Panc1 (cell line): ENCODE measurements around the gene ACVR1B. TPM values are rescaled to one million over a fixed set of nuclear protein-coding genes. Genes with fewer than 3 reads are reported as not detected.

Experiments used
- ATAC-seq: fragments of 200-7000 bp; cut with Tn5 transposase; 2 replicates; pipeline ENCODE4 v1.9.1; 2020; ENCODE audit warnings: mild to moderate bottlenecking, moderate library complexity
- BruUV-seq: library from RNA; stranded (reverse); fragments of 400-500 nt; replicated peaks from 2 replicates; lab custom pipeline; 2021; lab: Mats Ljungman, UMichigan
- CTCF ChIA-PET: fragments of 300-600 bp; sonication (Branson Sonifier 250); formaldehyde crosslinking; loops from one replicate; lab custom pipeline; 2022; ENCODE audit warnings: antibody characterized with exemption; lab: Charles Lee
- POLR2A ChIA-PET: fragments of 300-600 bp; sonication (Branson Sonifier 250); formaldehyde crosslinking; loops from one replicate; lab custom pipeline; 2022; ENCODE audit warnings: antibody characterized with exemption; lab: Charles Lee
- DNase-seq: peaks from one replicate; pipeline ENCODE4 v3.0.0-alpha.2; 2010; ENCODE audit warnings: low read depth, low spot score
- H3K27ac ChIP-seq: 2 replicates; pipeline ENCODE4 v1.5.1; 2011; ENCODE audit warnings: mild to moderate bottlenecking, low read length, inconsistent platforms
- H3K27me3 ChIP-seq: fragments of 200-500 bp; sonication (Bioruptor generic); 2 replicates; pipeline ENCODE4 v1.6.0; 2014; ENCODE audit warnings: low read length, inconsistent platforms; ENCODE audit not compliant: control insufficient read depth, insufficient read depth
- H3K36me3 ChIP-seq: fragments of 200-500 bp; sonication (Bioruptor generic); 2 replicates; pipeline ENCODE4 v1.5.1; 2014; ENCODE audit warnings: inconsistent platforms, mild to moderate bottlenecking, low read length, moderate library complexity; ENCODE audit not compliant: control insufficient read depth, insufficient read depth
- H3K4me1 ChIP-seq: 2 replicates; pipeline ENCODE4 v1.5.1; 2011; ENCODE audit warnings: inconsistent platforms, mild to moderate bottlenecking, low read length, moderate library complexity; ENCODE audit not compliant: control insufficient read depth, insufficient read depth
- H3K4me3 ChIP-seq, 2 experiments: 2 replicates each; pipeline ENCODE4 v1.5.1; 2011 to 2012; ENCODE audit warnings: low read depth in 2 of 2, low read length in 2 of 2, mild to moderate bottlenecking in 2 of 2, inconsistent platforms in 1 of 2, moderate library complexity in 1 of 2
- H3K9me3 ChIP-seq: fragments of 200-500 bp; sonication (Bioruptor generic); 2 replicates; pipeline ENCODE4 v1.5.1; 2014; ENCODE audit warnings: low read depth, mild to moderate bottlenecking, inconsistent platforms, low read length, moderate library complexity; ENCODE audit not compliant: control insufficient read depth, insufficient read depth
- POLR2AphosphoS5 ChIP-seq: IDR thresholded peaks from 2 replicates; pipeline ENCODE4 v1.6.1; 2012; ENCODE audit warnings: mild to moderate bottlenecking, low read depth, low read length, moderate library complexity
- SIN3A ChIP-seq: IDR thresholded peaks from 2 replicates; pipeline ENCODE4 v1.6.1; 2012; ENCODE audit warnings: low read depth, mild to moderate bottlenecking, low read length, moderate library complexity, borderline replicate concordance; ENCODE audit not compliant: insufficient read depth
- TCF7L2 ChIP-seq: IDR thresholded peaks from 2 replicates; pipeline ENCODE4 v1.6.1; 2011; ENCODE audit warnings: mild to moderate bottlenecking, low read depth, low read length, inconsistent platforms
- in situ Hi-C: cut with HindIII; loops from 2 replicates; pipeline ENCODE4 v1.10.0; 2016; ENCODE audit warnings: low sequenced_read_pairs, low pct_unique_long_range_greater_than_20kb
- intact Hi-C: fragments of 100-400 bp; cut with micrococcal nuclease; formaldehyde crosslinking; loops from one replicate; pipeline ENCODE4 v1.10.0; 2022; ENCODE audit not compliant: unreplicated experiment
- total RNA-seq: library from RNA; stranded (reverse); gene quantifications from one replicate; pipeline ENCODE4 v1.2.1, GENCODE V29; 2021; ENCODE audit not compliant: unreplicated experiment
- TF ChIP-seq, protein P1 (sequence below): fragments of 450-650 bp; IDR thresholded peaks from 2 replicates; pipeline ENCODE4 v1.5.1; 2017; ENCODE audit warnings: mild to moderate bottlenecking
- TF ChIP-seq, protein P2 (sequence below), 2 experiments: IDR thresholded peaks; 2 replicates each; pipeline ENCODE4 v1.6.1; 2011 to 2012; ENCODE audit warnings: low read depth in 2 of 2, control low read depth in 1 of 2, low read length in 1 of 2, mild to moderate bottlenecking in 1 of 2, moderate library complexity in 1 of 2; ENCODE audit not compliant: insufficient read depth in 1 of 2

The ACVR1B gene
- total RNA-seq, 1 experiment from 2014 or later, result 23.0 TPM

DNA sequence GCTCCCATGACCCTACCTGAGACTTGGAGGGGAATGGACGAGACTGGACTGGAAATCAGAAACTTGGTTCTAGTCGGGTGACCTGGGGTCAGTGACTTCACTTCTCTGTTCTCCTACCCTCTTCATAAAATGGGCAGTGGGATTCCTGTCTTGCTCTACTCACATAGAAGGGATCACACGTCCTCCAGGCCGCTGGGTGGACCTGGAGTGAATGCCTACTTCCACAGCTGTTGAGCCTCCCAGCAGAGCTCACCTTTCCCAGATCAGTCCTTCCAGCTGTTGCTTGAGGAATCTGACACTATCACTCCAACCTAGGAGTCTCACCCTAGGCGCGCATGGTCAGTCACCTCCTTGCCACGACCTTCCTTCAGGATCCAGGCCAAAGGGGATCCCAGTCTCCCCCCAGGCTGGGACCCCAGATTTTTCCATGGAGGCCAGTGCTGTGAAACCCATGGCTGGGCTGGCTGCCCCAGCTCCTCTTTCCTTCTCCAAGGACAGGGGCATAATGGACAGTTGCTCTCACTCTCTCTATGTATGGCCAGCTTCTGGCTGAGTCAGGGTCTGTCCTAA is 43.6 kb upstream of the ACVR1B start:
- ChIA-PET POLR2A (no interaction called here), CTCF (interaction anchor here (1.1 kb wide), 1 partner anchor 19 kb away, joined by 7 read pairs; no protein-coding TSS in a partner anchor)
- no peak overlapping the region for H3K27ac ChIP-seq
- no peaks in the 10 kb centered on the region for H3K9me3 ChIP-seq
- TF ChIP-seq, protein P1, sequence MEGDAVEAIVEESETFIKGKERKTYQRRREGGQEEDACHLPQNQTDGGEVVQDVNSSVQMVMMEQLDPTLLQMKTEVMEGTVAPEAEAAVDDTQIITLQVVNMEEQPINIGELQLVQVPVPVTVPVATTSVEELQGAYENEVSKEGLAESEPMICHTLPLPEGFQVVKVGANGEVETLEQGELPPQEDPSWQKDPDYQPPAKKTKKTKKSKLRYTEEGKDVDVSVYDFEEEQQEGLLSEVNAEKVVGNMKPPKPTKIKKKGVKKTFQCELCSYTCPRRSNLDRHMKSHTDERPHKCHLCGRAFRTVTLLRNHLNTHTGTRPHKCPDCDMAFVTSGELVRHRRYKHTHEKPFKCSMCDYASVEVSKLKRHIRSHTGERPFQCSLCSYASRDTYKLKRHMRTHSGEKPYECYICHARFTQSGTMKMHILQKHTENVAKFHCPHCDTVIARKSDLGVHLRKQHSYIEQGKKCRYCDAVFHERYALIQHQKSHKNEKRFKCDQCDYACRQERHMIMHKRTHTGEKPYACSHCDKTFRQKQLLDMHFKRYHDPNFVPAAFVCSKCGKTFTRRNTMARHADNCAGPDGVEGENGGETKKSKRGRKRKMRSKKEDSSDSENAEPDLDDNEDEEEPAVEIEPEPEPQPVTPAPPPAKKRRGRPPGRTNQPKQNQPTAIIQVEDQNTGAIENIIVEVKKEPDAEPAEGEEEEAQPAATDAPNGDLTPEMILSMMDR, result no peak
- TF ChIP-seq, protein P2, sequence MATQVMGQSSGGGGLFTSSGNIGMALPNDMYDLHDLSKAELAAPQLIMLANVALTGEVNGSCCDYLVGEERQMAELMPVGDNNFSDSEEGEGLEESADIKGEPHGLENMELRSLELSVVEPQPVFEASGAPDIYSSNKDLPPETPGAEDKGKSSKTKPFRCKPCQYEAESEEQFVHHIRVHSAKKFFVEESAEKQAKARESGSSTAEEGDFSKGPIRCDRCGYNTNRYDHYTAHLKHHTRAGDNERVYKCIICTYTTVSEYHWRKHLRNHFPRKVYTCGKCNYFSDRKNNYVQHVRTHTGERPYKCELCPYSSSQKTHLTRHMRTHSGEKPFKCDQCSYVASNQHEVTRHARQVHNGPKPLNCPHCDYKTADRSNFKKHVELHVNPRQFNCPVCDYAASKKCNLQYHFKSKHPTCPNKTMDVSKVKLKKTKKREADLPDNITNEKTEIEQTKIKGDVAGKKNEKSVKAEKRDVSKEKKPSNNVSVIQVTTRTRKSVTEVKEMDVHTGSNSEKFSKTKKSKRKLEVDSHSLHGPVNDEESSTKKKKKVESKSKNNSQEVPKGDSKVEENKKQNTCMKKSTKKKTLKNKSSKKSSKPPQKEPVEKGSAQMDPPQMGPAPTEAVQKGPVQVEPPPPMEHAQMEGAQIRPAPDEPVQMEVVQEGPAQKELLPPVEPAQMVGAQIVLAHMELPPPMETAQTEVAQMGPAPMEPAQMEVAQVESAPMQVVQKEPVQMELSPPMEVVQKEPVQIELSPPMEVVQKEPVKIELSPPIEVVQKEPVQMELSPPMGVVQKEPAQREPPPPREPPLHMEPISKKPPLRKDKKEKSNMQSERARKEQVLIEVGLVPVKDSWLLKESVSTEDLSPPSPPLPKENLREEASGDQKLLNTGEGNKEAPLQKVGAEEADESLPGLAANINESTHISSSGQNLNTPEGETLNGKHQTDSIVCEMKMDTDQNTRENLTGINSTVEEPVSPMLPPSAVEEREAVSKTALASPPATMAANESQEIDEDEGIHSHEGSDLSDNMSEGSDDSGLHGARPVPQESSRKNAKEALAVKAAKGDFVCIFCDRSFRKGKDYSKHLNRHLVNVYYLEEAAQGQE (IDR thresholded peaks at IDR 0.05; ENCODE audit: insufficient read depth in 1 of 2, low read depth in 2 of 2, low read length in 1 of 2), result no peak
- TF ChIP-seq SIN3A (no peak), POLR2AphosphoS5 (no peak), TCF7L2 (no peak)
- H3K4me3 ChIP-seq, result no peak overlapping the region
- DNase-seq (no peak), ATAC-seq (no peak)
- no peaks in the 10 kb centered on the region for H3K4me1 ChIP-seq
- BruUV-seq, result no TSS peak
- intact Hi-C loops (no loop called here), in situ Hi-C loops (no loop called here)
- H3K36me3 ChIP-seq, result no peaks in the 10 kb centered on the region
- no peaks in the 10 kb centered on the region for H3K27me3 ChIP-seq

DNA sequence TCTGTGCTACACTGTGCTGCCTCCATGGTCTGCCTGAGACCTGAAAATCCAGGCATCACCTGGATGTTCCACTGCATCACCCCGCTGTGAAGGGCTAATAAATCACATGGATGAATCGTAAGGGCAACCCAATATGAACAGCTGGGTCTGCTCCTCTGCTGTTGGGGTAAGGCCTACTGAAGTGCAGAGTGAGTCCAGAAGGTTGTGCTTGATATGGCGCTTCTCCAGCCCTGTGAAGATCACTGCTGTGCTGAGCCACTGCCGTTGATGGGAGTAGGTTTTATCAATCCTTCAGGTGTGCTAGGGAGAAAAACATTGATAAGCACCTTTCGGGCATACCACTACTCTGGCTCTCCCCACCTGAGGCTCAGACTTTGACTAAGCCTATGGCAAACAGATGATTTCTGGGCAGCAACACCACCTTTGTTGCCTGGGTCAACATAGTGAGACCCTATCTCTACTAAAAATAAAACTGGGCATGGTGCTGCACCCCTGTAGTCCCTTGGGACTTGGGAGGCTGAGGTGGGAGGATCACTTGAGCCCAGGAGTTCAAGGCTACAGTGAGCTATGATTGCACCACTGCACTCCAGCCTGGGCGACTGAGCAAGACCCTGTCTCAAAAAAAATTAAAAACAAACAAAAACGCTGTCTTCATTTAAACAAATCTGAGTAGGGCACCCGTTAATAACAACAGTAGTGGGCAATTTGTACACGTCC is 42.5 kb upstream of the ACVR1B start:
- no peak overlapping the region for H3K4me3 ChIP-seq
- no peaks in the 10 kb centered on the region for H3K9me3 ChIP-seq
- intact Hi-C loops (no loop called here), in situ Hi-C loops (no loop called here)
- ChIA-PET CTCF (interaction anchor here (0.6 to 1.1 kb wide), 2 partner anchors 18 to 28 kb away, joined by 6 to 7 read pairs; no protein-coding TSS in a partner anchor), POLR2A (no interaction called here)
- H3K36me3 ChIP-seq, result no peaks in the 10 kb centered on the region
- DNase-seq, result no peak
- no peak for ATAC-seq
- no peak overlapping the region for H3K27ac ChIP-seq
- H3K27me3 ChIP-seq, result no peaks in the 10 kb centered on the region
- TF ChIP-seq, protein P2 (IDR thresholded peaks at IDR 0.05; ENCODE audit: insufficient read depth in 1 of 2, low read depth in 2 of 2, low read length in 1 of 2), result no peak
- no peak for TF ChIP-seq TCF7L2
- no peak for TF ChIP-seq POLR2AphosphoS5
- TF ChIP-seq, protein P1, result no peak
- TF ChIP-seq SIN3A, result no peak
- BruUV-seq, result no TSS peak
- H3K4me1 ChIP-seq, result no peaks in the 10 kb centered on the region
